GM23248 (cell line): ENCODE data around the gene CRLF3.

Source experiments
- EZH2 ChIP-seq: fragments of 200-600 bp; sonication (generic); IDR thresholded peaks from 2 replicates; pipeline ENCODE4 v1.6.1; 2018; ENCODE audit warnings: antibody characterized with exemption, mild to moderate bottlenecking; ENCODE audit not compliant: insufficient read depth, poor library complexity, severe bottlenecking
- EZH2phosphoT487 ChIP-seq: fragments of 200-600 bp; sonication (generic); IDR thresholded peaks from 2 replicates; pipeline ENCODE4 v1.6.1; 2018; ENCODE audit warnings: antibody characterized with exemption, moderate library complexity, mild to moderate bottlenecking, low read depth; ENCODE audit not compliant: insufficient read depth

- TF ChIP-seq EZH2 (no peak), EZH2phosphoT487 (no peak)
Measured at GRCh38 chr17:30808785-30809286, 15.7 kb downstream of the CRLF3 start.
